H1 (cell line): ENCODE data around the gene OSBPL5. TPM values are rescaled to one million over a fixed set of nuclear protein-coding genes. Genes with fewer than 3 reads are reported as not detected.

Experiments
- CTCF ChIA-PET: fragments of 300-600 bp; sonication (Branson Sonifier 250); formaldehyde crosslinking; loops from one replicate; lab custom pipeline; 2021; ENCODE audit not compliant: partially characterized antibody; lab: Charles Lee
- POLR2A ChIA-PET: fragments of 300-600 bp; sonication (Branson Sonifier 250); formaldehyde crosslinking; loops from one replicate; lab custom pipeline; 2021; ENCODE audit warnings: inconsistent platforms; ENCODE audit not compliant: partially characterized antibody; lab: Charles Lee
- DNase-seq, 2 experiments: peaks; one replicate each; pipeline versions ENCODE4 v3.0.0 to v3.0.0-alpha.2; 2010 to 2022; ENCODE audit warnings: low spot score in 2 of 2, low read depth in 1 of 2, mixed read lengths in 1 of 2
- FAIRE-seq: peaks from 2 replicates; lab custom pipeline; 2011; peaks lifted over from hg19 to GRCh38; lab: Jason Lieb, UNC
- H2AFZ ChIP-seq: 2 replicates; pipeline ENCODE4 v1.8.1; 2012; ENCODE audit warnings: low read length, inconsistent platforms
- H2AK5ac ChIP-seq: 2 replicates; pipeline ENCODE4 v1.6.1; 2013; ENCODE audit warnings: low read depth, low read length
- H2BK120ac ChIP-seq: replicated peaks from 2 replicates; pipeline ENCODE3; 2013; ENCODE audit warnings: low read depth, low read length, inconsistent platforms
- H2BK12ac ChIP-seq: 2 replicates; pipeline ENCODE4 v1.6.1; 2013; ENCODE audit warnings: low read depth, low read length
- H2BK15ac ChIP-seq: 2 replicates; pipeline ENCODE4 v1.6.1; 2013; ENCODE audit warnings: low read length
- H2BK20ac ChIP-seq: 2 replicates; pipeline ENCODE4 v1.6.1; 2013; ENCODE audit warnings: low read length
- H2BK5ac ChIP-seq: 2 replicates; pipeline ENCODE4 v1.6.1; 2013; ENCODE audit warnings: low read depth, low read length
- H3K14ac ChIP-seq: 2 replicates; pipeline ENCODE4 v1.6.1; 2013; ENCODE audit warnings: inconsistent platforms; ENCODE audit not compliant: insufficient read length
- H3K18ac ChIP-seq: 2 replicates; pipeline ENCODE4 v1.6.1; 2013; ENCODE audit warnings: low read length; ENCODE audit errors: extremely low read depth
- H3K23ac ChIP-seq: 2 replicates; pipeline ENCODE4 v1.6.1; 2013; ENCODE audit warnings: inconsistent platforms; ENCODE audit not compliant: insufficient read length
- H3K23me2 ChIP-seq: 2 replicates; pipeline ENCODE4 v1.6.1; 2013; ENCODE audit warnings: low read depth, low read length
- H3K27ac ChIP-seq: 2 replicates; pipeline ENCODE4 v1.6.1; 2011; ENCODE audit warnings: low read depth, low read length, inconsistent platforms
- H3K27me3 ChIP-seq, 4 experiments: replicated peaks in 1 of 4; 1 replicate in 1 of 4; 2 replicates in 3 of 4; pipeline versions ENCODE4 v1.6.1 to v1.8.1; 2011 to 2013; ENCODE audit warnings: low read length in 3 of 4, mild to moderate bottlenecking in 3 of 4, inconsistent platforms in 2 of 4, mixed read lengths in 2 of 4, moderate library complexity in 1 of 4; ENCODE audit not compliant: control insufficient read depth in 3 of 4, insufficient read depth in 3 of 4; ENCODE audit errors: extremely low read depth in 1 of 4
- H3K36me3 ChIP-seq, 4 experiments: 2 replicates each; pipeline versions ENCODE4 v1.6.1 to v1.8.1; 2011 to 2013; ENCODE audit warnings: mild to moderate bottlenecking in 4 of 4, low read length in 3 of 4, moderate library complexity in 2 of 4, control low read depth in 1 of 4, inconsistent platforms in 1 of 4; ENCODE audit not compliant: insufficient read depth in 4 of 4, control insufficient read depth in 2 of 4
- H3K4ac ChIP-seq: replicated peaks from 2 replicates; pipeline ENCODE3; 2013; ENCODE audit warnings: low read length, low read depth, mixed read lengths, inconsistent platforms; ENCODE audit not compliant: insufficient read length
- H3K4me1 ChIP-seq, 4 experiments: replicated peaks in 1 of 4; 1 replicate in 1 of 4; 2 replicates in 3 of 4; pipeline versions ENCODE4 v1.6.1 to v1.8.1; 2011 to 2013; ENCODE audit warnings: low read length in 3 of 4, inconsistent platforms in 2 of 4, mixed read lengths in 1 of 4; ENCODE audit not compliant: insufficient read depth in 4 of 4, control insufficient read depth in 3 of 4
- H3K4me2 ChIP-seq, 2 experiments: 2 replicates each; pipeline versions ENCODE4 v1.6.1 to v1.8.1; 2011 to 2013; ENCODE audit warnings: low read depth in 2 of 2, low read length in 2 of 2, control low read depth in 1 of 2, inconsistent platforms in 1 of 2, mild to moderate bottlenecking in 1 of 2; ENCODE audit not compliant: insufficient read depth in 1 of 2
- H3K4me3 ChIP-seq, 4 experiments: fragments of 200-600, 300-600 bp in 1 of 4; sonication (generic), shearing (Covaris generic), sonication (Bioruptor Twin) in 1 of 4; 2 replicates each; pipeline versions ENCODE4 v1.5.1 to v1.8.1; 2011 to 2016; ENCODE audit warnings: low read length in 4 of 4, low read depth in 3 of 4, control low read depth in 2 of 4, inconsistent platforms in 2 of 4, mild to moderate bottlenecking in 2 of 4, mixed read lengths in 1 of 4, moderate library complexity in 1 of 4; ENCODE audit not compliant: insufficient read depth in 2 of 4; ENCODE audit errors: extremely low read depth in 1 of 4
- H3K56ac ChIP-seq: replicated peaks from 2 replicates; pipeline ENCODE3; 2013; ENCODE audit warnings: low read depth, mild to moderate bottlenecking, mixed read lengths, low read length, inconsistent platforms; ENCODE audit not compliant: insufficient read length
- H3K79me1 ChIP-seq: 2 replicates; pipeline ENCODE4 v1.6.1; 2013; ENCODE audit warnings: low read depth, low read length, control low read depth
- H3K79me2 ChIP-seq, 2 experiments: 2 replicates each; pipeline versions ENCODE4 v1.6.1 to v1.8.1; 2012 to 2013; ENCODE audit warnings: low read length in 2 of 2, mild to moderate bottlenecking in 2 of 2, inconsistent platforms in 1 of 2; ENCODE audit not compliant: insufficient read depth in 2 of 2, control insufficient read depth in 1 of 2
- H3K9ac ChIP-seq, 4 experiments: replicated peaks in 1 of 4; 1 replicate in 1 of 4; 2 replicates in 3 of 4; pipeline versions ENCODE4 v1.6.1 to v1.8.1; 2011 to 2013; ENCODE audit warnings: low read depth in 3 of 4, low read length in 3 of 4, control low read depth in 2 of 4, mild to moderate bottlenecking in 2 of 4, moderate library complexity in 2 of 4, inconsistent platforms in 1 of 4; ENCODE audit errors: extremely low read depth in 1 of 4
- H3K9me3 ChIP-seq, 2 experiments: 2 replicates each; pipeline versions ENCODE4 v1.6.1 to v1.8.1; 2012 to 2013; ENCODE audit warnings: mild to moderate bottlenecking in 2 of 2, moderate library complexity in 2 of 2, control low read depth in 1 of 2, inconsistent platforms in 1 of 2, low read depth in 1 of 2, low read length in 1 of 2, mixed read lengths in 1 of 2; ENCODE audit not compliant: insufficient read depth in 2 of 2
- H4K20me1 ChIP-seq, 2 experiments: replicated peaks in 1 of 2; 2 replicates each; pipeline versions ENCODE3 to v1.8.1; 2011 to 2013; ENCODE audit warnings: inconsistent platforms in 2 of 2, low read length in 2 of 2, mild to moderate bottlenecking in 1 of 2; ENCODE audit not compliant: insufficient read depth in 2 of 2, control insufficient read depth in 1 of 2
- H4K5ac ChIP-seq: 2 replicates; pipeline ENCODE4 v1.6.1; 2013; ENCODE audit warnings: low read length, low read depth, mixed read lengths, inconsistent platforms; ENCODE audit not compliant: insufficient read length
- H4K8ac ChIP-seq: 2 replicates; pipeline ENCODE4 v1.8.0; 2013; ENCODE audit warnings: mild to moderate bottlenecking, moderate library complexity, low read length, inconsistent platforms; ENCODE audit not compliant: insufficient read depth; ENCODE audit errors: extremely low read depth
- H4K91ac ChIP-seq: replicated peaks from 2 replicates; pipeline ENCODE3; 2013; ENCODE audit warnings: low read length, mixed read lengths, inconsistent platforms; ENCODE audit not compliant: insufficient read length
- SIRT6 ChIP-seq: IDR thresholded peaks from one replicate; pipeline ENCODE4 v1.7.1; 2012; ENCODE audit warnings: low read length, inconsistent platforms
- SIX5 ChIP-seq: IDR thresholded peaks from 2 replicates; pipeline ENCODE4 v1.6.1; 2011; ENCODE audit warnings: mild to moderate bottlenecking, low read depth, low read length
- WGBS, 2 experiments: shearing (Covaris generic) in 1 of 2; methylation state at CpG; one replicate each; pipeline versions ENCODE4 v1.1.6 to v1.1.7; 2013 to 2015; ENCODE audit warnings: low lambda C conversion rate in 2 of 2, mixed read lengths in 2 of 2, inconsistent platforms in 1 of 2, low coverage in 1 of 2, missing lambda C conversion rate in 1 of 2; ENCODE audit not compliant: insufficient replicate concordance in 2 of 2, insufficient coverage in 1 of 2, insufficient read length in 1 of 2; ENCODE audit errors: extremely low coverage in 1 of 2, missing lambda C conversion rate in 1 of 2; 5-methylcytosine and 5-hydroxymethylcytosine counted together
- polyA plus RNA-seq, 7 experiments: library from polyadenylated mRNA; depleted of rRNA in 3 of 7; stranded (reverse) in 5 of 7; unstranded in 2 of 7; fragments of >200 nt in 5 of 7; fragments of 200-250 nt in 2 of 7; gene quantifications; 1 replicate in 5 of 7; 2 replicates in 1 of 7; 4 replicates in 1 of 7; pipeline versions ENCODE4 v1.2.1 to v1.2.3, GENCODE V29; 2011 to 2013; ENCODE audit warnings: missing spikeins in 2 of 7, mixed read lengths in 2 of 7
- total RNA-seq: library from RNA; stranded (reverse); fragmentation: NEBNext Ultra II Directional; extraction: Animal tissue kit (Norgen Biotek cat#: 25700); gene quantifications from 2 replicates; pipeline ENCODE4 v1.2.1, GENCODE V29; 2021

Gene OSBPL5
- total and polyA plus RNA-seq, 2 of the 8 experiments (the other 6 are each of a cell fraction or from before 2014, with no cell fraction given): 3.4 to 9.9 TPM

- no peak overlapping the region for H2BK15ac ChIP-seq
- no peak overlapping the region for H3K23ac ChIP-seq
- H2BK12ac ChIP-seq: 0 out of 2 replicates have a peak overlapping the region, but pooled peaks have one; percentile 12
- H3K36me3 ChIP-seq: no peaks in the 10 kb centered on the region
- no peak overlapping the region for H3K56ac ChIP-seq
- DNase-seq: no peak
- H3K9me3 ChIP-seq: no peaks in the 10 kb centered on the region
- H3K4me2 ChIP-seq: no peak overlapping the region
- no peak overlapping the region for H2AK5ac ChIP-seq
- peaks cover 0 to 10% (median 3%) of the 10 kb centered on the region in 4 experiments; a peak in 4 of 7 replicates for H3K4me1 ChIP-seq
- 0 out of 2 replicates have a peak overlapping the region, but pooled peaks have one; percentile 24 for H3K18ac ChIP-seq
- FAIRE-seq: no peak
- peak overlapping the region; percentile 42 for H4K91ac ChIP-seq
- H3K14ac ChIP-seq: no peak overlapping the region
- no peak overlapping the region for H2BK20ac ChIP-seq
- peaks cover 3% of the 10 kb centered on the region; the same call in 1 of the 2 replicates for H3K79me1 ChIP-seq
- H4K8ac ChIP-seq: no peak overlapping the region
- H3K9ac ChIP-seq: no peak overlapping the region
- 89% methylated on average over 8 of the region's 8 CpGs; no CpG with 5 or more reads in 1 of the 2 experiments for WGBS, 2 experiments
- no peak overlapping the region for H3K4ac ChIP-seq
- H3K23me2 ChIP-seq: peaks cover 3% of the 10 kb centered on the region; the same call in 1 of the 2 replicates
- CTCF ChIA-PET: interaction anchor here (0.8 to 12.0 kb wide), 9 partner anchors 18 to 113 kb away, joined by 3 to 99 read pairs (median 3); no protein-coding TSS in a partner anchor
- peaks cover 0 to 2% of the 10 kb centered on the region in 2 experiments for H4K20me1 ChIP-seq
- peaks cover 3 to 13% (median 12%) of the 10 kb centered on the region in 4 experiments for H3K27me3 ChIP-seq
- TF ChIP-seq SIX5 (no peak), SIRT6 (no peak)
- H3K4me3 ChIP-seq: no peak overlapping the region
- no peak overlapping the region for H3K27ac ChIP-seq
- H2AFZ ChIP-seq: no peak overlapping the region
- POLR2A ChIA-PET: interaction anchor here (0.8 to 1.2 kb wide), 5 partner anchors 8 to 183 kb away, joined by 3 to 6 read pairs (median 3); partner anchors contain the start of gene CARS1
- no peaks in the 10 kb centered on the region for H3K79me2 ChIP-seq
- H4K5ac ChIP-seq: no peak overlapping the region
- H2BK5ac ChIP-seq: no peak overlapping the region
- H2BK120ac ChIP-seq: no peak overlapping the region
Measured at GRCh38 chr11:3197878-3198528, 32.9 kb upstream of the OSBPL5 start.
